GM23338 (cell line): ENCODE measurements around the gene LRMDA. TPM values are rescaled to one million over a fixed set of nuclear protein-coding genes. Genes with fewer than 3 reads are reported as not detected.

ENCODE experiments used
- ATAC-seq: fragments of 200-7000 bp; cut with Tn5 transposase; 3 replicates; pipeline ENCODE4 v1.9.1; 2020
- DNase-seq: peaks from one replicate; pipeline ENCODE4 v3.0.0-alpha.2; 2015; ENCODE audit warnings: low spot score
- H2AFZ ChIP-seq: fragments of 200-600 bp; sonication (generic); 2 replicates; pipeline ENCODE4 v1.8.0; 2016; ENCODE audit warnings: antibody characterized with exemption, mild to moderate bottlenecking, moderate library complexity
- H3F3A ChIP-seq: fragments of 200-600 bp; sonication (generic); replicated peaks from 2 replicates; pipeline ENCODE4 v1.8.0; 2017; ENCODE audit warnings: antibody characterized with exemption, mixed run types, low read depth
- H3K27ac ChIP-seq: fragments of 200-600 bp; sonication (generic); 2 replicates; pipeline ENCODE4 v1.6.1; 2016; ENCODE audit warnings: low read depth
- H3K27me3 ChIP-seq: fragments of 200-600 bp; sonication (generic); 2 replicates; pipeline ENCODE4 v1.8.0; 2016; ENCODE audit warnings: mild to moderate bottlenecking, mixed run types, moderate library complexity; ENCODE audit not compliant: insufficient read depth
- H3K36me3 ChIP-seq: fragments of 200-600 bp; sonication (generic); 2 replicates; pipeline ENCODE4 v1.8.0; 2016; ENCODE audit warnings: mild to moderate bottlenecking; ENCODE audit not compliant: insufficient read depth
- H3K4me1 ChIP-seq: fragments of 200-600 bp; sonication (generic); 2 replicates; pipeline ENCODE4 v1.8.0; 2016; ENCODE audit warnings: mild to moderate bottlenecking, moderate library complexity; ENCODE audit not compliant: insufficient read depth
- H3K4me2 ChIP-seq: fragments of 200-600 bp; sonication (generic); 2 replicates; pipeline ENCODE4 v1.7.1; 2017; ENCODE audit warnings: mixed run types
- H3K4me3 ChIP-seq: fragments of 200-600 bp; sonication (generic); 2 replicates; pipeline ENCODE4 v1.6.1; 2016; ENCODE audit warnings: mixed run types
- H3K79me2 ChIP-seq: fragments of 200-600 bp; sonication (generic); replicated peaks from 2 replicates; pipeline ENCODE4 v1.8.0; 2017; ENCODE audit warnings: mild to moderate bottlenecking; ENCODE audit not compliant: insufficient read depth
- H3K9me2 ChIP-seq: fragments of 200-600 bp; sonication (generic); 2 replicates; pipeline ENCODE4 v1.8.0; 2017; ENCODE audit not compliant: insufficient read depth
- H4K20me1 ChIP-seq: fragments of 200-600 bp; sonication (generic); replicated peaks from 2 replicates; pipeline ENCODE4 v1.8.0; 2017; ENCODE audit warnings: mild to moderate bottlenecking; ENCODE audit not compliant: insufficient read depth
- H3K27ac Mint-ChIP-seq: 2 replicates; pipeline ENCODE4 v1.8.0; 2020; ENCODE audit warnings: inconsistent platforms, mild to moderate bottlenecking, moderate library complexity, mixed read lengths
- H3K27me3 Mint-ChIP-seq: 3 replicates; pipeline ENCODE4 v1.8.0; 2022; ENCODE audit warnings: low read depth, mild to moderate bottlenecking, moderate library complexity, mixed read lengths, inconsistent platforms; ENCODE audit not compliant: insufficient read depth, poor library complexity
- H3K36me3 Mint-ChIP-seq: 3 replicates; pipeline ENCODE4 v1.8.0; 2021; ENCODE audit warnings: low read depth, mild to moderate bottlenecking, inconsistent platforms, moderate library complexity, mixed read lengths
- H3K4me1 Mint-ChIP-seq: 3 replicates; pipeline ENCODE4 v1.8.0; 2020; ENCODE audit warnings: mild to moderate bottlenecking, inconsistent platforms, mixed read lengths
- H3K4me3 Mint-ChIP-seq: 3 replicates; pipeline ENCODE4 v1.8.0; 2021; ENCODE audit warnings: moderate library complexity, mild to moderate bottlenecking, inconsistent platforms, mixed read lengths
- H3K9me3 Mint-ChIP-seq: 3 replicates; pipeline ENCODE4 v1.8.0; 2020; ENCODE audit warnings: moderate library complexity, mild to moderate bottlenecking, inconsistent platforms, mixed read lengths
- CREB1 ChIP-seq: fragments of 250-450 bp; sonication (Bioruptor Pico); IDR thresholded peaks from 2 replicates; pipeline ENCODE4 v1.5.0; 2020; ENCODE audit warnings: low read depth, mild to moderate bottlenecking, moderate library complexity
- CTCF ChIP-seq, 2 experiments: fragments of 200-600 bp in 1 of 2; sonication (generic) in 1 of 2; conservative IDR thresholded peaks; 2 replicates each; pipeline versions ENCODE4 v1.5.1 to v1.6.1; 2016 to 2017; ENCODE audit warnings: antibody characterized with exemption in 2 of 2, low read depth in 2 of 2, mild to moderate bottlenecking in 2 of 2, moderate library complexity in 1 of 2
- ETS1 ChIP-seq: IDR thresholded peaks from 2 replicates; pipeline ENCODE4 v1.6.1; 2016; ENCODE audit warnings: antibody characterized with exemption
- EZH2 ChIP-seq: fragments of 200-600 bp; sonication (generic); IDR thresholded peaks from one replicate; pipeline ENCODE4 v1.8.0; 2017; ENCODE audit warnings: antibody characterized with exemption, mild to moderate bottlenecking, low read depth; ENCODE audit not compliant: unreplicated experiment
- JUNB ChIP-seq: IDR thresholded peaks from one replicate; pipeline ENCODE4 v1.6.1; 2016; ENCODE audit warnings: antibody characterized with exemption; ENCODE audit not compliant: unreplicated experiment
- NANOG ChIP-seq: IDR thresholded peaks from 2 replicates; pipeline ENCODE4 v1.6.1; 2016; ENCODE audit warnings: antibody characterized with exemption, borderline replicate concordance
- REST ChIP-seq: IDR thresholded peaks from one replicate; pipeline ENCODE4 v1.6.1; 2018; ENCODE audit warnings: antibody characterized with exemption; ENCODE audit not compliant: unreplicated experiment
- STAT1 ChIP-seq: IDR thresholded peaks from one replicate; pipeline ENCODE4 v1.6.1; 2016; ENCODE audit warnings: antibody characterized with exemption; ENCODE audit not compliant: unreplicated experiment
- ZNF114 ChIP-seq: fragments of 250-450 bp; sonication (Bioruptor Pico); IDR thresholded peaks from 2 replicates; pipeline ENCODE4 v1.5.0; 2020; ENCODE audit warnings: mild to moderate bottlenecking, moderate library complexity
- ZNF331 ChIP-seq: fragments of 250-450 bp; sonication (Bioruptor Pico); IDR thresholded peaks from 2 replicates; pipeline ENCODE4 v1.5.0; 2020; ENCODE audit warnings: low read depth, mild to moderate bottlenecking, moderate library complexity
- polyA plus RNA-seq: library from polyadenylated mRNA; unstranded; fragments of >200 nt; fragmentation: Nextera tagmentation; extraction: Ambion mirVana; gene quantifications from 2 replicates; pipeline ENCODE4 v1.2.1, GENCODE V29; 2016
- total RNA-seq: library from RNA; depleted of rRNA; stranded (reverse); fragments of >200 nt; shearing (Covaris generic); gene quantifications from 2 replicates; pipeline ENCODE4 v1.2.3, GENCODE V29; 2014

The LRMDA gene
- total and polyA plus RNA-seq, 2 experiments from 2014 or later: 0.90 to 1.8 TPM

GRCh38 chr10:76116523-76116922 lies 685.1 kb downstream of the LRMDA start (continued):
- no peak for TF ChIP-seq REST

GRCh38 chr10:76117949-76118348 lies 686.5 kb downstream of the LRMDA start:
- H3K36me3 ChIP-seq: no peaks in the 10 kb centered on the region
- H3K4me2 ChIP-seq: no peak overlapping the region
- no peak for DNase-seq
- Mint-ChIP-seq H3K4me3 (no peak overlapping the region), H3K4me1 (peaks cover 8% of the 10 kb centered on the region), H3K27ac (no peak overlapping the region), H3K9me3 (no peaks in the 10 kb centered on the region), H3K27me3 (peaks cover 9% of the 10 kb centered on the region), H3K36me3 (no peaks in the 10 kb centered on the region)
- peaks cover under 1% of the 10 kb centered on the region; the same call in 1 of the 2 replicates for H3K27me3 ChIP-seq
- no peaks in the 10 kb centered on the region for H4K20me1 ChIP-seq
- H3K27ac ChIP-seq: no peak overlapping the region
- TF ChIP-seq ZNF331 (no peak), JUNB (no peak), ETS1 (no peak), ZNF114 (no peak), REST (no peak), EZH2 (no peak), NANOG (no peak), STAT1 (no peak), CREB1 (no peak), CTCF (conservative IDR thresholded peaks at IDR 0.05; ENCODE audit: low read depth in 2 of 2) (no peak)
- no peak overlapping the region for H2AFZ ChIP-seq
- peaks cover 3% of the 10 kb centered on the region for H3K4me1 ChIP-seq
- H3K79me2 ChIP-seq: no peaks in the 10 kb centered on the region
- peaks cover 17% of the 10 kb centered on the region; the same call in 1 of the 2 replicates for H3K9me2 ChIP-seq
- ATAC-seq: no peak
- H3F3A ChIP-seq: no peaks in the 10 kb centered on the region
- H3K4me3 ChIP-seq: no peak overlapping the region
